HG03159 (cell line): ENCODE results near the gene PPP2R2C.

Experiments
- ATAC-seq: cut with Tn5 transposase; IDR thresholded peaks from one replicate; pipeline ENCODE4 v1.9.1; 2021; ENCODE audit warnings: mild to moderate bottlenecking, moderate library complexity; ENCODE audit not compliant: unreplicated experiment

PPP2R2C gene

DNA sequence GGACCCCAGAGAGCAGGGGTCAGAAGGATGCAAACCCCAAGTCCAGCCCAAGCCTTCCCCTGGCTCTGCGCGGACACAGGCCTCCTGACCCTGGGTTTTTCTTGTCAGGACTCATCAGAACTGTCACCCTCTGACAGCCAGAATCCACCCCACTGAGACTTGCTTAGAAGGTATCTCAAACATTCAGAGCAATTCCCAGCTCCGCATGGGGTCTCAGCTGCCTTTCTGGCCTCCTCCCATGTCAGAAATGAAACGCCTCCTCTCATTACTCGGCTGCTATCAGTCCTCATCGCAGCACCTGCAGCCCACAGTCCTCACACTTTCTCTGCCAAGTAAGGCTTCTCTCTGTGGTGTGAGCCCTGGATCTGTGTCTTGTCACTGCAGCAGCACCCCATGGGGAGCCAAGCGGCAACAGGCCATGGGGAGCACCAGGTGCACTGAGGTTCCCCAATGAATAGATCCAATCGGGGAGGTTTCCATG is 105.0 kb downstream of the PPP2R2C start:
- no peak for ATAC-seq

DNA sequence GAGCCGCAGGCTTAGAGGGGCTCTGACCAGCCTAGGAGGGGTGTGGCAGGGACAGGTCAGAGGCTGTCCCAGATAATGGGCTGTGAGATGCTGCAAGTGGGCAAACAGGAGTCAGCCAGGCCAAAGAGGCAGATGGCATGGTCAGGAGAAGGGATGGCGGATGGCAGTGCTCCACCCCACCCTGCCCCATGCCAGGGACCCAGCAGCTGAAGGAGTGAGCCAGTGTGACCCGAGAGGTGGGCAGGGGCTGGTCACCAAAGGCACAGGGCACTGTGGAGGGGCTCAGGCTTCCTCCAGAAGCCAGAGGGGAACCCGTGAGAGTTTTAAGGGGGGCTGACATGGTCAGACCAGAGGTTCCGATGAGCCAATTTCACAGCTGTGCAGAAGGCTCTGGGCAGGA is 105.8 kb downstream of the PPP2R2C start:
- ATAC-seq = no peak

DNA sequence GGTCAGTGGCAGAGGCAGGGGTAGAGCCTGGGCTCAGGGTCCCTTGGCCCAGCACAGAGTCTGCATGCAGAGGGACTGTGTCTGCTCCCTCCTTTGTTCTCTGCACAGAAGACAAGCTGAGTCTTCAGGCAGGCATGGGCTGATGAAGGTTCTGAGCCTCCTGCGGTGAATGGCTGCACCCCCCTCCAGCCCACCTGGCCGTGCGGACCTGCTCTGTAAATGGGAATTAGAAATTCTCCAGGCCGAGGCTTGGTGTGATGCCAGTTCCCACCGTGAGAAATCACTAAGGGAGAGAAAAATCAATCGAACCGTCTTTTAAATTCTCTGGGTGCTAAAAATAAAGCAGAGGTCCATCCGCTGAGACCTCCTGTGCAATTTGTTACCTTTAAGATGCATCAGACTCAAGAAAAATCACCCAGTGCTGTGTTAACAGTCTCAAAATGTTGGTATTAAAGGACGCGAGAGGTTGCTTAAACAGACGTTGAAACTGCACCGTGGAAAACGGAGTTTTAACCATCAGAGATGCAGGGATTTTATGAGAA is 106.8 kb downstream of the PPP2R2C start:
- no peak for ATAC-seq

DNA sequence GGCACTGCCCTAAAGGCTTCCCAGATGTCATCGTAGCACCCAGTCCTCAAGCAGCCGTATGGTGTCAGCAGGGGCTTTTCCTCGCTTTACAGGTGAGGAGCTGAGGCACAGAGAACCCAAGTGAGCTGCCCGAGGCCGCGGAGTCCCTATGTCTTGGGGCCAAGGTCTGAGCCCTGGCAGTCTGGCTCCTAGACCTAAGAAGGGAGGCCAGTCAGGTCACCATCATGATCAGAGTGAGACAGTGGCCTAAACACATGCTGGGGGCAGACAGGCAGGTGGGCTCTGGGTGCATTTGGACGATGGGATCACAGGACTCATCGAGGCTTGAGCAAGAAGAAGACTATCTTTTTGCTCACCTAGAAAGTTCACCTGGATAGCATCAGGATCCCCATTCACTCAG is 107.8 kb downstream of the PPP2R2C start:
- no peak for ATAC-seq

DNA sequence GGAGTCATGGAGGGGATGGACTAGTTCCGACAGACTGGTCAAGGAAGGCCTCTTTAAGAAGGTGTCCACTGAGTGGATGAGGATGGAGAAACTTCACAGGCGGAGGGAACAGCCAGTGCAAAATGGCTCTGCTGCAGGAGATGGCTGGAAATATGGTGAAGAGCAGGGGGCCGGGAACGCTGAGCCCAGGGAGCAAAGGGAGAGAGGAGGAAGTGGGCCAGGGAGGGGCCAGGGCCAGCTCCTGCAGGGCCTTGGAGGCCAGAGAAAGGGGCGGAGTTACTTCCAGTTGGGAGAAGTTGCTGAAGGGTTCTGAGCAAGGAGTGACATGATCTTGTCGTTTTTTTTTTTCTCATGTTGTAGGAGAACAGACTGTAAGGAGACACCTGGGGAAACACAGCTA is 108.3 kb downstream of the PPP2R2C start:
- ATAC-seq = no peak

DNA sequence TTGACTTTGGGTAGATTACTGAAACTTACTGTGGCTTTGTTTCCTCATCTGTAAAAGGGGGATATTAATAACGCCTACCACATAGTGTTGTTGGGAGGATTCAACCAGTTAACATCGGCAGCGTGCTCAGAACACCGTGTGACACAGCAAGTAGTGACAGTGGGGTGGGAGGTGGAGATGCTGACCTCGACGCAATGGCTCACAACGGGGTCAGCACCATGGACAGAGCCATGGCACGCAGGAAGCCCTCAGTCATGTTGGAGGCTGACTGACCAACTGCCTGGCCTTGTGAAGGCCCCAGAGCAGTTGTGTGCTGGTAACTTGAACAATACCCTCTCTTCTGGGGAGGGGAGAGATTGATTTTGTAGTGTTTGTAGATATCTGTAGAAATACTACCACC is 109.5 kb downstream of the PPP2R2C start:
- ATAC-seq = no peak

DNA sequence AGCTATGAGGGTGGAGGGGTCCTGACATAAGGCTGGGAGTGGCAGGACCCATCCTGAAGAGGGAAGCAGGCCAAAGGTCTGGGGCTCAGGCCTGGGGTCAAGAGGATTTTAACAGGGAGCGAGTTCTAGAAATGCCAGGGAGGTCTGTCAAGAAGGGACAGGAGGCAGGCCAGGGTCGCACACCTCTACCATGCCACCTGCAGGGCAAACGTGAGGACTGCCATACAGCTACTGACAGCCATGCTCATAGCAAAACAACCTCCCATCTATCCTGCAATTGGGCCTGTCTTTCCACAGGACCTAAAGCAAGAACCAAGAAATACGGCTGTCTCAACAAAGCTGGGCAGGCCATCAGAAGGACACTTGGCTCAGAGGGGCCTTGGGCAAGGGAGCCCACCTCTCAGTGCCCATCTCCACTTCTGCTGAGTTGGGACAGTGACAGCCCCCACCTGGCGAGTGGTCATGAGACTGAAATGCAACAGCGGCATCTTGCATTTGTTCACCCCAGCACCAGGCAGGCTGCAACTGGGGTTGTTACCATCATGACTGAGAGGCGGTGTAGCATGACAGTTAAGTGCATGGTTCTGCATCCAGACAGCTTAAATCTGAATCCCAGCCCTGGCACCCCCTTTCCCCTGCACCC is 110.0 kb downstream of the PPP2R2C start:
- ATAC-seq = no peak

DNA sequence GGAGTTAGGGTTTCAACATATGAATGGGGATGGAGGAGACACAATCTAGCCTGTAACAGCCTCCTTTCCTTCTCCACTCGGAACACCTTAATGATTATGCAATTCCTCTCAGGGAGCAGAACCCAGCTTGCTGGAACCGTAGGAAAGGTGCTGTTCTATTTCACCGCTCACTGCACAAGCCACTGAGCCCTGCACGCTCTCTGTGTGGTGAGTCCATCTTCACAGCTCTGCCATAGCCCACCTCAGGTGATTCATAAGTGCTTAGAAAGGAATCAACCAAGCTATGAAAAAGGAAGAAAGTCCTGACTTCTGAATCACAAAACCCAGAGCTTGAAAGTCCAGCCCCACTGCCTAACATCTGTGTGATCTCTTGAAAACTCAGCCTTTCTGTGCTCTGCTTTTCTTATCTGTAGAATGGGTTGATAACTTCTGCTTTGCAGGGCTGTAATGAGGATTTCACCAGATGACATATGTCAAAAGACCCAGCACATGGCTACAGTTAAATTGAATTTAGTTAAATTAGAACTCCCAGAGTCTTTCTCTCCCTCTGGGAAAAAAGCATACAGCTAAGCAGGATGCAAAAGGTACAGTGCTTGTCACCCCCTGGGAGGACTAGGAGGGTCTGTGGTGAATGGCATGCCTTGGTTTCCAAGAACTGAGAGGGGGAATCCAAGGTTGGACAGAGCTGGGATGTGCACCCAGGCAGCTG is 111.2 kb downstream of the PPP2R2C start:
- ATAC-seq = no peak

DNA sequence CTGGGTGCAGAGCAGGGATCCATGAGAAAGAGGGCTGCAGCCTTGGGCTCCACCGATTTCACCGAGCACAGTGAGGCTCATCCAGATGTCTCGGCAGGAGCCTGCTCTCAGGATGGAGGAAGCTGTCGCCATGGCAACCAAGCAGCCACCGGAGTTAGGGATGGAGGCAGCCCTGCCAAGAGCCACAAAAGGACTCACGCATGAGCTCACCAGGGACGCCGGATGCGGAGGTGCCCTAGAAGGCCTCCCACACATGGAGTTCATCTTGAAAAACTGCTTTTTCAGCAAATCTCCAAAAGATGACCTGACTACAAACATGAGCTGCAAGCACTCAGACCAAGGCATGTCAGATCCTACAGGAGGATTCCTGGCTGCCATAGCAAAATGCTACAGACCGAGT is 112.0 kb downstream of the PPP2R2C start:
- no peak for ATAC-seq

DNA sequence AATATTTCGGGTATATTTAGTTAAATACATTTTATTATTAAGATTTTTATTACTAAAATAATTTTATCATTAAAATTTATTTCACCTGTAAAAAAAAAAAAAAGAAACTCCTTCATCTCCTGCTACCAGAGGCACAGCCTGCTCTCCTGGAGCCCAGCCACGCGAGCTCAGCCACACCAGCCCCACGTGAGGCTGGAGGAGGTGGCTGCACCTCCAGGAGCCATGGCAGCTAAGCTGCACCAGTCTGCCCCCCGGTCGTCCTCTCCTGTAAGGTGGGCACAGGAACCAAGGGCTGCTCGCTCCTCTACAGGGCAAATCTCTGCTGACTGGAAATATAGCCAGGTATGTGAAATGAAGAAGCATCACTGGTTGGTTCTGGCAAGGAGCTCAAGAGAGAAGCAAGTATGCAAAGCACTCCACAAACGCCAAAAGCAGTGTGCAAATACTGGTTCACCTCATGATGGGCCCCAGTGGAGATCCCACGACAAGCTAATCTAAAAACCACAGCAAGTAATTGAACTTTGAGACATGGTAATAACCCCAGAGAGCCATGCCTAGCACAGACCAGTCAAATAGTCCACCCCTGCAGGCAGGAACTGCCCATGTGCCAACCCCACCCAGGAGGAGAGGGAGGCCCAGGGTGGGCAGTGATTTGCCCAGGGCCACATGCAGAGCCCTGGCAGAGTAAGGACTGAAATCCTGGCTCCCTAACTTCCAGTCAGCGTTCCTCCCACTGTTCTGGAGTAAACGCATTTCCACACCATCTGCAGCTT is 112.7 kb downstream of the PPP2R2C start:
- no peak for ATAC-seq

DNA sequence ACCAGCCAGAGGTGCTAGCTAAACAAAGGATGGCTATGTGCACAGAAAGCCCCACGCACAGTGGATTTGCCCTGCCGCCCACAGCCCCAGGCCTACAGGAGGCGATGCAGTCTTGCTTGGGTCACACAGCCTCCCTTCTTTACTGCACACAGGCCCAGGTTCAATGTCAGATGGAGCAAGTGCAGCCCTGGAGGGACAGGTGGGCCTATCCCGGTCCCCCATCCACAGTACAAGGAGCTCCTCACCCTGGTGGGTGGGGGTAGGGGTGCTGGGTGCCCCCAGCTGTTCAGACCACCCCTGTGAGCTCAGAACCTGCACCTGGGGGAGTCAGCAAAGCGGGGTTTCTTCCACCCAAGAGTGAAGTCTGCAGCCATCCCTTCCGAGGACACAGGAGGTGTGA is 114.9 kb downstream of the PPP2R2C start:
- no peak for ATAC-seq

DNA sequence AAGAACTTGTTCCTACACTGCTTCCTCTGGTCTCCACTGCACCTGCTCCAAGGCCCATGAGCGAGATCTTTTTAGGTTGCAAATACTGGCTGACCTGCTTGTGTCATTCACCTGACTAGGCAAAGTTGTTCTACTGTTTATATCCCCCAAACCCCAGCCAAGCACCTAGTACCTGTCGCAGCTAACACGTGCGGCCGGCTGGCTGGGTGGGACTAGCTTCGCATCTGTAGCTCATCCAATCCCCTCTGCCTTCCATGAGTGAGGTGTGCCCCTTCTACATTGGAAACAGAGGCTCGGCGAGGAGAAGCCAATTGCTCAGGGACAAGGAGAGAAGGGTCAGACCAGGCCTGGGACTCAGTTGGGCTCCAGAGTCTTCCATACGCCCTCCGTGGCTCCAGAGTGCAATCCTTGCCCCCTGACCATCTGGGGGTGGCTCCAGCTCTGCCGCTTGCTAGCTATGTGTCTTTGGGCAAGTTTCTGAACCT is 116.3 kb downstream of the PPP2R2C start:
- ATAC-seq = no peak

DNA sequence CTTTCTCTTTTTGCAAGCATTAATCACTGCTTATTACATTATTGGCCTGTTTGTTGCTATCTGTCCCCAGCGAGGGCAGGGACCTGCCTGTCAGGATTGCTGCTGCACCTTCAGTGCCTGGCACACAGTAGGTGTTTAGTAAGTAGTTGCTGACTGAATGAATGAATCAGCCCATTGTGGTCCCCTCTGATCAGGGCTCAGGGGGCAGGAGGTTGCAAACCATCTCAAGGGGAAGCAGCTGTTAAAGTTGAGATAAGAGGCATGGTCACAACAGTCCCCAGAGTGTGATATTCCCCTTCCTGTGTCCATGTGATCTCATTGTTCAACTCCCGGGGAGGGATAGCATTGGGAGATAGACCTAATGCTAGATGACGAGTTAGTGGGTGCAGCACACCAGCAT is 117.4 kb downstream of the PPP2R2C start:
- no peak for ATAC-seq

DNA sequence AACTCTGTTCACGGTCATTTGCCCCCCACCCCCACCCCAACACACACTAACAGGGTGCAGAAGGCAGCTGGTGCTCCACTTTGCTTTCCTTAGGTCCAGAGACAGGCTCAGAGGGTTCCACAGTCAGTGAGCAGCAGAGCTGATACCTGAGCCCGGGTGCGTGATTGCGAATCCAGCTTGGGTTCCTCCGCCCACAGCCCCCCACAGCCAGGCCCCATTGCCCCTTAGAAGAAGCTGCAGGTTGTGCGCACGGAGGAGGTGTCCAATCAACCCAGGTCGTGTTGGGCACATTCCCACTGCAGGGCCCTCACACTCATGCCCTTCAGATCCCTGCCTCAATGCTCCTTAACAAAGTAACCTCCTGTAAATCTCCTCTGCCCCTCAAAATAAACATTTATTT is 117.8 kb downstream of the PPP2R2C start:
- no peak for ATAC-seq

DNA sequence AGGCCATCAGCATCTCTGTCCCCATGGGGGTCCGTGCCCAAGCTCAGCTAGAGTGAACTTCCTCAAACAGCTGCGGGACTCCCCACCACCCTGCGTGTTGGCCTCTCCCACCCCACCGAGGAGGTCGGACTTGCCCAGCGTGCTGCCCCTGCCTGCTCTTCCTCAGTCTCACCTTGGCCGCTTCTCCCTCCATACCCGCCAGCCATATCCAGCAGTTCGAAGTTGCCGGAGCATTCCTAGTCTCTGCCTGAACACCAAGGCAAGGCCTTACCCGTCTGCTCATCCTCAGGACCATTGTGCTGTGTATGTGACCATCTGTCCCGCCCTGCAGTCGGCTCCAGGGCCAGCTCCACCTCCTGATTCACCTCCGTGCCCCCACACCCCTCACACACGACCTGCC is 118.3 kb downstream of the PPP2R2C start:
- ATAC-seq = no peak

DNA sequence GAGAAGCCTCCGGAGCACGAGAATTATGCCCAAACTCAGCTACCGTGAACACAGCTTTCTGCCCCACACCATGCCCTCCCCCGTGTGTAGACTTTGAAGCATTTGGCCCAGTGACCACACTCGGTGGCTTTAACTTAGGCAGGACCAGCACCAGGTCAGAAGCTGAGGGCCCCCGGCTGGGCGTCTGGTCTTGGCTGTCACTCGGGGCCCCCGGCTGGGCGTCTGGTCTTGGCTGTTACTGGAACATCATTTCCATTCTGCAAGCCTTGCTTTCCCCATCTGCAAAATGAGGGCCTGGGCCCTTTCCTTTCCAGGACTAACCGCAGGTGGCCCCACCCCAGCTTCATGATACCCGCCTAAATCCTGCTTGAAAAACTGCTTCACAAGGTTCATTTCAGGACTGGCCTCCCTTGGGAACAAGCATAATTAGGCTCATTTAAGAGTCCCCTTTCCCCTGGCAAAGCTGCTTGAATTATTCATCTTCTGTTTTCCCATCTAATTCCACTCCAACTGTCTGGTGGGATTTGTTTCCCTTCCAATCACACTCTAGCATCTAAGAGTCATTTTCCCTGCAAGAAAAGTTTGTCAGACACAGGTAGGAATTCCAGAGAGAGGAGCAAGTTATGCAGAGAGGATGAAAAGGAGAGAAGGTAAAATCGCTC is 120.3 kb downstream of the PPP2R2C start:
- no peak for ATAC-seq

DNA sequence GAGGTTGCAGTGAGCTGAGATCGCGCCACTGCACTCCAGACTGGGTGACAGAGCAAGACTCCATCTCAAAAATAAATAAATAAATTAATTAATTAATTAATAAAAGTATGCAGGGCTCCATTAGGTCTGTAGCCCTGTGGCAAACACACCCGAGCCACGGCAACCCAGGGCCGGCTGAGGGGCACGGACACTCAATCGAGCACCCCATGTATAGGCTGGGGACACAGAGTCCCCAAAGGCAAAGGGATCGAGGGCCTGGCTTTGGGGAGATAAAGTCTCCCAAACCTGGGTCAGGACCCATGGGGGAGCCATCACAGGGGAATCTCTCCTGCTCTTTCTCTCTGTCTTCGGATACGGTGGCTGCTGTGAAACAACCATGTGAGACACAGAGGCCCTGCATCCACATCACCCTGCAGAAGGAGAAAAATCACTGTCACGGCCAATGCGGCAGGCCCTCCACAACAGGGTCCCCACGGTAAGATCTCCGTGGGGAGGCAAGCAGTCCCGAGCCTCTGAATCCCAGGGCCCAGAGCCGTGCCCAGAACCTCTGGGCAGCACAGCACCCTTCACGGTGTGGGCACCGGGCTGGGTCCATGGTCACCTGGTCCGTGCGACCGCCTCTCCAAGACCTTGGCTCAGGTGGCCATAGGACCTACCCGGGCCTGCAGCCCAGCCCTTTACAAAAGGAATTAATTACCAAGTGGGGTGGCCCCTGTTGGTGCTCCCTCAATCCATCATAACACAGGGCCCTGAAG is 121.0 kb downstream of the PPP2R2C start:
- no peak for ATAC-seq

DNA sequence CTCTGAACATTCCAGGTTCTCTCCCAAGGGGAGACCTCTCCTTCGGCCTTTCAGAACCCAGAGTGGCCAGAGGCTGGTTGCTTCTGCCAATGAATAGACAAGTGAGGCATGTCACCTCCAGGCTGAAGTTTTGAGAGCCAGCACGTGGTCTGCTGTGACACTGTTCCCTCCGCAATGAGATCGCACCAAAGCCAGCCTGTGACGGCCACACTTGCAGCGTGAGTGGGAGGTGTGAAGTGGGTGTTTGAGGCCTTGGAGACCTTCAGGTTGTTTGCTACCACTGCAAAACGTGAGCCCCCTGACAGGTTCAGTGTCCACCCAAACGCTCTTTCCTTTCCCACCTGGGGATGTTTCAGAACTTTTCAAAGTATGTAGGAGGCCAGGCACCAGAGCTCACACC is 121.8 kb downstream of the PPP2R2C start:
- no peak for ATAC-seq

DNA sequence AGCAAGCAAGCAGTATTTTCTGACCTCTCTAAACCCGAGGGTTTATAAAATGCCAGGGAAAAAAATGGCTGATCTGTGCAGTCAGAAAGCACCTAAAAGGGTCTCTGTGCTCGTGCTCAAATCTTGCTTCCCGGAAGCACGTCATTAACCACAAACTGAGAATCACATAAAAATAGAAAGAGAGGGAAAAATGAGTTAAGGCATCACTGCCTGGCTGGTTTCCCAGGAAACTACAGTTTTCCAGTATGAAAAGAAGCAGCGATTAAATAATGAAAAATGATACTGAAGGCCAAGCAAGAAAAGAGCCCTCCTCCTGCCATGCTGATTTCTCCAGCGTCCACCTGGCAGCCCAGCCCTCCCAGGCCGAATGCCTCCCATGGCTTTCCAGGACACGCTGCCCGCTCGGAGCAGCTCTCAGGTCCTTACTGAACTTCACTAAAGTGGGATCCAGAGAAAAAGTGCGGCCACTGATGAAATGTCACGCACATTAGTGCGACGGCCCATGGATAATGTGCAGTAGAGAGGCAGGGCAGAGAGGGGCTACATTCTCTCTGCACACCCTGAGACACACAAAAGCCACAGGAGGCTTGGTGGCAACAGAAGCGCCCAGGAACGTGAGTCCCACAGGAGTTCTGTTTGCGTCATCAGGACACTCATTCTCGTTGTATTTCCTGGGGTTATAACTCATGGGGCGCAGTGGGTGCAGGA is 122.4 kb downstream of the PPP2R2C start:
- ATAC-seq = no peak

DNA sequence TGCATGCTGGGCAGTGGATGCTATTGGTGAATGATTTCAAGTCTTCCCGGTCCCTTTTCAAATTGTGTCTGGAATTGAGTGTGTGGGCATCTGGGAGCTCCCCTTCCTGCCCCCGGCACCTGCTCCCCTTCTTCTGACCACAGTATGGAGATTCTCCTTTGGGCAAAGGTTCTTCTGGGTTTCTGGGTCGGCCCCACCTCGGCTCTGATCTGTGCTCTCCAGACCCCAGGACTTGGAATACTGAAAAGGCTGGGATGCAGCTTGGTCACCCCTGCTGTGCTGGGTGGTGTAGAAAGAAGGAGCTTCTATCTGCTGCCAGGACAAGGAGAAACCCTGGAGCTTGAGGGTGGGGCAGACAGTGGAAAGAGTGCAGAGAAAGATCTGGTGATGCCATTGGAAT is 124.0 kb downstream of the PPP2R2C start:
- no peak for ATAC-seq
